Fibroblast of pulmonary artery (primary cell): ENCODE results near the gene ZDHHC7.

ENCODE experiments used
- DNase-seq: peaks from one replicate; pipeline ENCODE4 v3.0.0-alpha.2; 2010; ENCODE audit warnings: low read depth
- H3K4me3 ChIP-seq: replicated peaks from 2 replicates; pipeline ENCODE4 v1.5.1; 2011; ENCODE audit warnings: low read depth, mild to moderate bottlenecking, control low read depth, low read length, moderate library complexity
- TF ChIP-seq, protein P1 (sequence below): IDR thresholded peaks from 2 replicates; pipeline ENCODE4 v1.5.1; 2011; ENCODE audit warnings: mild to moderate bottlenecking, control low read depth, low read length, inconsistent platforms; ENCODE audit errors: missing control alignments

The ZDHHC7 gene

DNA sequence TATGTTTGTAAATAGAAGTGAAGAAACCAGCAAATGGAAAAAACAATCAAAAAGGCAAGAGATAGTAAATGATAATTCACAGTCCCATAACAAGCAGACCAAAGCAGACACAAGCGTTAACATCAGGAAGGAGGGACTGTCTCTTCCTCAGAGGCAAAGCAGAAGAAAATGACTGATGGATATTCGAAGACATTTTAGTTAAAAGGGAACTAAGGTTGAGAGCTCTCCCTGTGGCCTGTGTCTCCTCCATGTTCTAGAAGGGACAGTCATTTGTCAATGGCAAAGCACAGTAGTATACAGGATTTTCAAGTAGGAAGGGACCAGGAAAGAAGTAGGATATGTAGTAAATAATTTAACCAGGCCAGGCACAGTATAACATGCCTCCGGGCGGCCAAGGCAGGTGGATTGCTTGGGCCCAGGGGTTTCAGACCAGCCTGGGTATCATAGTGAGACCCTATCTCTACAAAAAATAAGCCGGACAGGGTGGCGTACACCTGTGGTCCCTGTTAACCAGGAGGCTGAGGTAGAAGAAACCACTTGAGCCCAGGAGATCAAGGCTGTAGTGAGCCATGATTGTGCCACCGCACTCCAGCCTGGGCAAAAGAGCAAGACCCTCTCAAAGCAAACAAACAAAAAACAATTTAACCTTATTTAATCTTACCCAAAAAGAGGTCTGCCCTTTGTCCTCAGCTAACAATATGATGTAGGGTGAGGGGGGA, 3.7 kb downstream of the ZDHHC7 start:
- TF ChIP-seq, protein P1, sequence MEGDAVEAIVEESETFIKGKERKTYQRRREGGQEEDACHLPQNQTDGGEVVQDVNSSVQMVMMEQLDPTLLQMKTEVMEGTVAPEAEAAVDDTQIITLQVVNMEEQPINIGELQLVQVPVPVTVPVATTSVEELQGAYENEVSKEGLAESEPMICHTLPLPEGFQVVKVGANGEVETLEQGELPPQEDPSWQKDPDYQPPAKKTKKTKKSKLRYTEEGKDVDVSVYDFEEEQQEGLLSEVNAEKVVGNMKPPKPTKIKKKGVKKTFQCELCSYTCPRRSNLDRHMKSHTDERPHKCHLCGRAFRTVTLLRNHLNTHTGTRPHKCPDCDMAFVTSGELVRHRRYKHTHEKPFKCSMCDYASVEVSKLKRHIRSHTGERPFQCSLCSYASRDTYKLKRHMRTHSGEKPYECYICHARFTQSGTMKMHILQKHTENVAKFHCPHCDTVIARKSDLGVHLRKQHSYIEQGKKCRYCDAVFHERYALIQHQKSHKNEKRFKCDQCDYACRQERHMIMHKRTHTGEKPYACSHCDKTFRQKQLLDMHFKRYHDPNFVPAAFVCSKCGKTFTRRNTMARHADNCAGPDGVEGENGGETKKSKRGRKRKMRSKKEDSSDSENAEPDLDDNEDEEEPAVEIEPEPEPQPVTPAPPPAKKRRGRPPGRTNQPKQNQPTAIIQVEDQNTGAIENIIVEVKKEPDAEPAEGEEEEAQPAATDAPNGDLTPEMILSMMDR = no peak
- DNase-seq = no peak
- H3K4me3 ChIP-seq = no peak overlapping the region

DNA sequence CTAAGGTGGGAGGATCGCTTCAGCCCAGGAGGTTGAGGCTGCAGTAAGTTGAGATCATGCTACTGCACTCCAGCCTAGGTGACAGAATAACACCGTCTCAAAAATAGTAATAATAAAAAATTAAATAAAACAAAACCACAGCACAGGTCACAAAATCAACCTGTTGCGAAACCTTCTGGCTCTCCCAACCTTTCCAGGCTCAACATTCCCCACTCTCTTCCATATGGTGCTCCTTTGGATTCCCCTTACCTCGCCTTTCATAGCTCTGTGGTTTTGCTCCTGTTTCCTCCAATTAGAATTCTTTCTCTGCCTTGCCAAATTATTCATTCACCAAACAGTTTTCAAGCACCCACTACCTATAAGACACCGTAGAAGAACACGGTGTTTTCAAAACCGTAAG, 4.7 kb downstream of the ZDHHC7 start:
- TF ChIP-seq, protein P1 = no peak
- no peak overlapping the region for H3K4me3 ChIP-seq
- DNase-seq = no peak

DNA sequence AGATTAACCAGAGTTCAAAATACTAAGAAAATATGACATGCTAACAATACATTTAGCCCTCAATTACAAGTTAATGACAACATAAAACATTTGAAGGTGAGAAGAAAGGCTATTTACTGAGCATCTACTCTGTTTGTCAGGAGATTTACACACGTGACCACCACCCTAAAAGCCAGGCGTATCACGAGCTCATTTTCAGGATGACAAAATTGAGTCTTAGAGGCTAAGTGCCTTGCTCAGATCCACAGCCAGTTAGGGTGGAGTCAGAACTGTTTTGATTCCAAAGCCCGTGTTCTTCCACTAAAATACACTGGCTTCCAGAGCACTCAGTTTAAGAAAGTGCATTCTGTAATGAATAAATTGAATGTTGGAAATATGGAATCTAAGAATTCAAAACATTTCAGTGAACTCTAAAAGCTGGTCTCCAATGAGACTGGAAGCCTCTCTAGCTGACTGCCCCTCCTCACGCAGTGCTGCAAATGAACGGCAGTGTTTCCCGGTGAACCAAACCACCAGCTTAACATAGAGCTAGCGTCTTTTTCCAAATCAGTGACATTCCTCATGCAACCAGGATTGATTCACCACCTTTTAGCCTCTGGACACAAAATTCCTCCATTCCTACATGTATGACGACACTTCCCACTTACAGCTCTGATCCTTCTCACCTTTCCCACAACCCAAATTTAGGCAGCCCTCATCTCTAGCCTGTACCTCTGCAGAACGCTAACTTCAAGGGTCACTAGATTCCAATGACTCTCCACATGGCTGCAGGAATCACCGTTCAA, 5.9 kb downstream of the ZDHHC7 start:
- DNase-seq = no peak
- TF ChIP-seq, protein P1 = no peak
- H3K4me3 ChIP-seq = no peak overlapping the region

DNA sequence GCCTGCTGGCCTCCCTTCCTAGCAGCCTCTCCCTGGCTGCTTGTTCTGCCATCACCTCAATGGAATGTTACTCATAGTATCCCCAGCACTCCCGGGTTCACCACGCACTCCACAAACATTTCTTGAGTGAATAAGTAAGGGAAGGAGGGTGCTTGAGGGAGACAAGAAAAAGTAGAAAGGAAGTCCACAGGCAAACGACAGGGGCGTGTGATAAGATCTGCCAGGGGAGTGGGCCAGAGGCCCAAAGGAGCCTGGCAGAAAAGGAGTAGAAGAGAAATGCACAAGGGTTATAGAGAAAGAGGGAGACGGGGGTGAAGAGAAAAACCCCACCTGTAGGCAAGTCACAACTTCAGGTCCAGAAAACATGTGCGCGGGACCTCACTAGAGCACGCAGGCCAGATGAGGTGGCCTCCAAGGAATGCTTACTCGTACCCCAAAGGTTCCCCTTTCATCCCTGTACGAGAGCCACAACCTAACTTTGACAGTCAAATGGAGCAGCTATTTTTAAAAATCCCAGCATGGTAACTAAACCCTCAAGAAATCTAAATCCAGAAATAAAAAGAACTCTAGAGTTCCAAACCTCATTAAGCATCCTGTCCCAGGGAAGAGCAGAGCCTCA, 6.6 kb downstream of the ZDHHC7 start:
- peak; percentile 81 for DNase-seq
- H3K4me3 ChIP-seq = no peak overlapping the region
- TF ChIP-seq, protein P1 = no peak

DNA sequence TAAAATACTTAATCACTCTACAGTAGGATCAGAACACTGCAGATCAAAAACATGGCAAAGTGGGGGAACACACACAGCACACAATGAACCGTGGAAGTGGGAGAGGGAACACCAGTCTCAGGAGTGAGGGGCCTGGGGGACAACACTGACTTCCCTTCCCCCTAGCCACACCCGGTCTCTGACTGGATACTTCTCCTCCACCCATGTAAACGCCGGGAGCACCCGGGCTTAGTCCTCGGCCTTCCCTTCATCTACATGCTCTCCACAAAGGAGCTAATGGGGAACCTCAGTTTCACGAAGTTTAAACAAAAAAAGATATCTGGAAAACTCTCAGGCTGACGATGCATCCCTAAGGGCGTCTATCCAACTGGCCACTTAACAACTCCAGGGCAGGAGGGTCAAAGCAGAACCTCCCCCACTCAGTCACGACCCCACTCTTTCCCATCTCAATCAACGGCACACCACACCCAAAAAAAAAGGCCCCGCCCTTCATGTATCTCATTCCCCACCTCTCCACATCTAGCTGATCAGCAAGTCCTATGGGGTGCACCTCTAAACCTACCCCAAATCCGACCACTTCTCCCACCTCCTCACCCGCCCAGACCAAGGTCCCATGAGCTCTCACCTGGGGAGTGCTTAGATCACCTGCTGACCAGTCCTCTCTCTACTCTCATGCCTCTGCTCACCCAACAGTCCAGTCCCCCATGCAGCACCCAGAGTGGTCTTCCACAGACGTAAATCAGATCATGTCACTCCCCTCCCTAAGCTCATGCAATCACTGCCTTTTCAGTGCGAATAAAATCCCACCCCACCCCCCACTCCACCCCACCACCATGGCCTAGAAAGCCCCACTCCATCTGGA, 7.4 kb downstream of the ZDHHC7 start:
- no peak for DNase-seq
- TF ChIP-seq, protein P1 = no peak
- H3K4me3 ChIP-seq = no peak overlapping the region

DNA sequence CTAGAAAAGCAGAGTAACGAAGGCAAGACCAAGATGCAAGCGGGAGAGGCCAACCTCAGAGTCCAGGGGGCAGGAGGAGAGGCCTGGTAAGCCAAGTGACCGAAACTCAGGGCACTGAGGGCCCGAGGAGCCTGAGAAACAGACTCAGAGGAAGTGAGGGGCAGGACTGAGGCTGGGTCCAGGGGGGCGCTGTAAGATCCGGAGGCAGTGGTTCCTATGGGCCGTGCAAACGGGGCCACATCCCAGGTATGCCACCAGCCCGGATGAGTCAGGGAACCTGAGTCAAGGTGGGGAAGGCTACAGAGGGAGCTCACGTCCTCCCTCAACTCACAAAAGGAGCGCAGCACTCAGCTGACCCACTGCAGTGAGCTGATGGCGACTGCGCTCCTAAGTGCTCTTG, 8.3 kb downstream of the ZDHHC7 start:
- H3K4me3 ChIP-seq = no peak overlapping the region
- DNase-seq = no peak
- TF ChIP-seq, protein P1 = no peak
